GM23338 (cell line): Measurements from ENCODE around the gene HELZ.

Source experiments
- CREB1 ChIP-seq: fragments of 250-450 bp; sonication (Bioruptor Pico); IDR thresholded peaks from 2 replicates; pipeline ENCODE4 v1.5.0; 2020; ENCODE audit warnings: low read depth, mild to moderate bottlenecking, moderate library complexity
- EZH2 ChIP-seq: fragments of 200-600 bp; sonication (generic); IDR thresholded peaks from one replicate; pipeline ENCODE4 v1.8.0; 2017; ENCODE audit warnings: antibody characterized with exemption, mild to moderate bottlenecking, low read depth; ENCODE audit not compliant: unreplicated experiment
- POLR2AphosphoS5 ChIP-seq: IDR thresholded peaks from 2 replicates; pipeline ENCODE4 v1.6.1; 2016; ENCODE audit warnings: antibody characterized with exemption, low read depth
- TF ChIP-seq, protein P1 (sequence below), 2 experiments: fragments of 200-600 bp in 1 of 2; sonication (generic) in 1 of 2; conservative IDR thresholded peaks; 2 replicates each; pipeline versions ENCODE4 v1.5.1 to v1.6.1; 2016 to 2017; ENCODE audit warnings: antibody characterized with exemption in 2 of 2, low read depth in 2 of 2, mild to moderate bottlenecking in 2 of 2, moderate library complexity in 1 of 2

DNA sequence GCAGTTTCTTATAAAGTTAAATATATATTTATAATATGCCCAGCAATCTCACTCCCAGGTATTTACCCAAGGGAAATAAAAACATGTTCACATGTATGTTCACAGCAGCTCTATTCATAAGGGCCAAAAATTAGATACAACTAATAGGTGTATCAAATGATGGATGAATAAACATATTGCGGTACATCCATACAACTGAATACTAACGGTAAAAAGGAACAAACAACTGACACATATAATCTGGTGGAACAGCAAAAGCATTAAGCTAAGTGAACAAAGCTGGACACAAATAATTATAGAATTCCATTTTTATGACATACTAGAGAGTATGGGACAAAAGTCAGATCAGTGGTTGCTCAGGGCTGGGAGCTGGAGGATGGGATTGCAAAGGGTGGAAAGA lies 125.9 kb downstream of the HELZ start:
- TF ChIP-seq, protein P1, sequence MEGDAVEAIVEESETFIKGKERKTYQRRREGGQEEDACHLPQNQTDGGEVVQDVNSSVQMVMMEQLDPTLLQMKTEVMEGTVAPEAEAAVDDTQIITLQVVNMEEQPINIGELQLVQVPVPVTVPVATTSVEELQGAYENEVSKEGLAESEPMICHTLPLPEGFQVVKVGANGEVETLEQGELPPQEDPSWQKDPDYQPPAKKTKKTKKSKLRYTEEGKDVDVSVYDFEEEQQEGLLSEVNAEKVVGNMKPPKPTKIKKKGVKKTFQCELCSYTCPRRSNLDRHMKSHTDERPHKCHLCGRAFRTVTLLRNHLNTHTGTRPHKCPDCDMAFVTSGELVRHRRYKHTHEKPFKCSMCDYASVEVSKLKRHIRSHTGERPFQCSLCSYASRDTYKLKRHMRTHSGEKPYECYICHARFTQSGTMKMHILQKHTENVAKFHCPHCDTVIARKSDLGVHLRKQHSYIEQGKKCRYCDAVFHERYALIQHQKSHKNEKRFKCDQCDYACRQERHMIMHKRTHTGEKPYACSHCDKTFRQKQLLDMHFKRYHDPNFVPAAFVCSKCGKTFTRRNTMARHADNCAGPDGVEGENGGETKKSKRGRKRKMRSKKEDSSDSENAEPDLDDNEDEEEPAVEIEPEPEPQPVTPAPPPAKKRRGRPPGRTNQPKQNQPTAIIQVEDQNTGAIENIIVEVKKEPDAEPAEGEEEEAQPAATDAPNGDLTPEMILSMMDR (conservative IDR thresholded peaks at IDR 0.05; ENCODE audit: low read depth in 2 of 2): no peak
- no peak for TF ChIP-seq EZH2
- no peak for TF ChIP-seq CREB1 (CRISPR knock-in tag)
- no peak for TF ChIP-seq POLR2AphosphoS5
